HepG2 (cell line): Measurements from ENCODE around the gene ENPP7. TPM values are rescaled to one million over a fixed set of nuclear protein-coding genes. Genes with fewer than 3 reads are reported as not detected.

ENCODE experiments used
- ATAC-seq: fragments of 200-7000 bp; cut with Tn5 transposase; 3 replicates; pipeline ENCODE4 v1.9.1; 2020; ENCODE audit warnings: mild to moderate bottlenecking, moderate library complexity
- BruUV-seq: library from RNA; stranded (reverse); fragments of 400-500 nt; replicated peaks from 2 replicates; lab custom pipeline; 2021; lab: Mats Ljungman, UMichigan
- CTCF ChIA-PET: fragments of 300-600 bp; formaldehyde crosslinking; extraction: SDS; loops from one replicate; lab custom pipeline; 2021; ENCODE audit warnings: low total read pairs, inconsistent platforms, low intra/inter-chr PET ratio; lab: Yijun Ruan, JAX
- POLR2A ChIA-PET: fragments of 350-600 bp; sonication (Branson Sonifier 250); formaldehyde crosslinking; loops from one replicate; lab custom pipeline; 2020; ENCODE audit warnings: antibody characterized with exemption, inconsistent platforms; lab: Yijun Ruan, JAX
- DNase-seq: peaks from one replicate; pipeline ENCODE4 v3.0.0-alpha.2; 2015; ENCODE audit warnings: low spot score
- FAIRE-seq: peaks from 3 replicates; lab custom pipeline; 2011; peaks lifted over from hg19 to GRCh38; lab: Jason Lieb, UNC
- H2AFZ ChIP-seq: one replicate; pipeline ENCODE4 v1.6.1; 2011; ENCODE audit warnings: low read length, inconsistent platforms
- H3K27ac ChIP-seq: fragments of 300-600 bp; 3 replicates; pipeline ENCODE4 v1.8.0; 2011; ENCODE audit warnings: mixed run types, mild to moderate bottlenecking, mixed read lengths, low read length, inconsistent platforms; ENCODE audit not compliant: insufficient read depth; ENCODE audit errors: extremely low read length
- H3K27me3 ChIP-seq, 2 experiments: fragments of 200-600 bp in 1 of 2; 2 replicates in 1 of 2; 3 replicates in 1 of 2; pipeline versions ENCODE4 v1.6.0 to v1.8.0; 2011; ENCODE audit warnings: low read length in 2 of 2, mild to moderate bottlenecking in 2 of 2, moderate library complexity in 2 of 2, inconsistent platforms in 1 of 2; ENCODE audit not compliant: insufficient read depth in 2 of 2, control insufficient read depth in 1 of 2
- H3K36me3 ChIP-seq, 2 experiments: fragments of 200-600 bp in 1 of 2; replicated peaks in 1 of 2; 2 replicates in 1 of 2; 3 replicates in 1 of 2; pipeline versions ENCODE4 v1.5.1 to v1.8.0; 2011; ENCODE audit warnings: low read length in 2 of 2, inconsistent platforms in 1 of 2; ENCODE audit not compliant: insufficient read depth in 2 of 2, control insufficient read depth in 1 of 2
- H3K4me1 ChIP-seq: 2 replicates; pipeline ENCODE4 v1.5.1; 2012; ENCODE audit warnings: low read length, inconsistent platforms; ENCODE audit not compliant: insufficient read depth
- H3K4me2 ChIP-seq: 2 replicates; pipeline ENCODE4 v1.6.0; 2011; ENCODE audit warnings: low read depth, low read length, inconsistent platforms
- H3K4me3 ChIP-seq, 3 experiments: fragments of 200-600 bp in 1 of 3; sonication (generic), shearing (Covaris generic) in 1 of 3; replicated peaks in 1 of 3; 2 replicates each; pipeline ENCODE4 v1.5.1; 2011 to 2016; ENCODE audit warnings: low read length in 3 of 3, inconsistent platforms in 2 of 3, low read depth in 2 of 3, mild to moderate bottlenecking in 2 of 3, control low read depth in 1 of 3, mixed read lengths in 1 of 3; ENCODE audit not compliant: insufficient read depth in 1 of 3
- H3K79me2 ChIP-seq: one replicate; pipeline ENCODE4 v1.6.1; 2011; ENCODE audit warnings: low read length, inconsistent platforms; ENCODE audit not compliant: insufficient read depth
- H3K9ac ChIP-seq: 2 replicates; pipeline ENCODE4 v1.6.0; 2011; ENCODE audit warnings: mild to moderate bottlenecking, low read depth, low read length, inconsistent platforms; ENCODE audit not compliant: insufficient read depth
- H3K9me3 ChIP-seq: 2 replicates; pipeline ENCODE4 v1.5.1; 2012; ENCODE audit warnings: mild to moderate bottlenecking, low read length
- H4K20me1 ChIP-seq: 2 replicates; pipeline ENCODE4 v1.6.0; 2011; ENCODE audit warnings: inconsistent platforms, mild to moderate bottlenecking, low read length, moderate library complexity; ENCODE audit not compliant: insufficient read depth
- BHLHE40 ChIP-seq: IDR thresholded peaks from 2 replicates; pipeline ENCODE4 v1.6.1; 2011; ENCODE audit warnings: low read length, improper control_type of control experiment
- CBX5 ChIP-seq: sonication (generic); formaldehyde crosslinking; IDR thresholded peaks from 2 replicates; pipeline ENCODE4 v1.4.0; 2020; ENCODE audit warnings: missing genetic modification reagents, borderline replicate concordance
- CHD2 ChIP-seq: IDR thresholded peaks from 2 replicates; pipeline ENCODE4 v1.6.1; 2011; ENCODE audit warnings: low read depth, low read length, improper control_type of control experiment
- EZH2 ChIP-seq: conservative IDR thresholded peaks from 2 replicates; pipeline ENCODE4 v1.6.1; 2012; ENCODE audit warnings: mild to moderate bottlenecking, low read depth, low read length, moderate library complexity
- FOXO1 ChIP-seq: sonication (generic); formaldehyde crosslinking; IDR thresholded peaks from 2 replicates; pipeline ENCODE4 v1.4.0; 2020; ENCODE audit warnings: missing genetic modification reagents
- HMGXB3 ChIP-seq: sonication (generic); formaldehyde crosslinking; IDR thresholded peaks from 2 replicates; pipeline ENCODE4 v1.4.0; 2020; ENCODE audit warnings: missing genetic modification reagents, borderline replicate concordance
- JDP2 ChIP-seq: sonication (generic); formaldehyde crosslinking; IDR thresholded peaks from 2 replicates; pipeline ENCODE4 v1.8.1; 2022; ENCODE audit warnings: missing genetic modification reagents, borderline replicate concordance
- REPIN1 ChIP-seq: sonication (generic); formaldehyde crosslinking; IDR thresholded peaks from 2 replicates; pipeline ENCODE4 v1.8.0; 2022; ENCODE audit warnings: missing genetic modification reagents, low read depth, mild to moderate bottlenecking, borderline replicate concordance
- RFX5 ChIP-seq: IDR thresholded peaks from 2 replicates; pipeline ENCODE4 v1.6.1; 2011; ENCODE audit warnings: low read depth, low read length, improper control_type of control experiment
- ZIK1 ChIP-seq: sonication (generic); formaldehyde crosslinking; IDR thresholded peaks from 2 replicates; pipeline ENCODE4 v1.5.0; 2020; ENCODE audit warnings: mild to moderate bottlenecking, low read depth, missing genetic modification reagents, borderline replicate concordance
- ZNF292 ChIP-seq: sonication (generic); formaldehyde crosslinking; IDR thresholded peaks from 2 replicates; pipeline ENCODE4 v1.8.1; 2022; ENCODE audit warnings: mild to moderate bottlenecking, low read depth, missing genetic modification reagents, borderline replicate concordance
- ZNF569 ChIP-seq: sonication (generic); formaldehyde crosslinking; IDR thresholded peaks from 2 replicates; pipeline ENCODE4 v1.5.0; 2020; ENCODE audit warnings: mild to moderate bottlenecking, missing genetic modification reagents, moderate library complexity, borderline replicate concordance
- ZNF614 ChIP-seq: IDR thresholded peaks from 2 replicates; pipeline ENCODE4 v1.6.1; 2018; ENCODE audit warnings: missing biosample characterization, missing genetic modification reagents, inconsistent platforms, borderline replicate concordance
- ZNF766 ChIP-seq: sonication (generic); formaldehyde crosslinking; IDR thresholded peaks from 2 replicates; pipeline ENCODE4 v1.5.0; 2020; ENCODE audit warnings: missing genetic modification reagents, borderline replicate concordance
- WGBS: methylation state at CpG from one replicate; pipeline ENCODE4 v1.1.6; 2017; ENCODE audit warnings: low lambda C conversion rate; 5-methylcytosine and 5-hydroxymethylcytosine counted together
- in situ Hi-C: cut with HindIII; loops from 2 replicates; pipeline ENCODE4 v1.10.0; 2017; ENCODE audit warnings: low pct_unique_long_range_greater_than_20kb; ENCODE audit not compliant: extremely low pct_ligation_motif_present
- intact Hi-C: fragments of 100-400 bp; cut with micrococcal nuclease; formaldehyde crosslinking; loops from one replicate; pipeline ENCODE4 v1.10.0; 2022; ENCODE audit not compliant: unreplicated experiment
- polyA plus RNA-seq, 8 experiments: library from polyadenylated mRNA; depleted of rRNA in 3 of 8; stranded (reverse) in 7 of 8; unstranded in 1 of 8; fragments of >200 nt; fragmentation: Illumina TruSeq in 4 of 8; extraction: Trizol in 4 of 8; gene quantifications; 2 replicates each; pipeline versions ENCODE4 v1.2.1 to v1.2.3, GENCODE V29; 2011 to 2016; ENCODE audit warnings: low read depth in 4 of 8, missing spikeins in 1 of 8, mixed read lengths in 1 of 8; ENCODE audit not compliant: insufficient read depth in 1 of 8
- total RNA-seq, 5 experiments: library from RNA; depleted of rRNA; stranded (reverse); fragments of >200 nt; fragmentation: Illumina TruSeq; extraction: Trizol; gene quantifications; 2 replicates each; pipeline ENCODE4 v1.2.3, GENCODE V29; 2016; ENCODE audit warnings: low read depth in 1 of 5
- TF ChIP-seq, protein P1 (sequence below): sonication (generic); formaldehyde crosslinking; IDR thresholded peaks from 2 replicates; pipeline ENCODE4 v1.5.0; 2020; ENCODE audit warnings: mild to moderate bottlenecking, missing genetic modification reagents, borderline replicate concordance

The ENPP7 gene
- total and polyA plus RNA-seq, 2 of the 13 experiments (the other 11 are each of a cell fraction or from before 2014, with no cell fraction given): 1.1 to 2.2 TPM

- TF ChIP-seq CBX5 (CRISPR knock-in tag): no peak
- peak; percentile 79 for TF ChIP-seq CHD2
- no peak for TF ChIP-seq ZNF766
- no peak for TF ChIP-seq ZIK1
- TF ChIP-seq JDP2 (CRISPR knock-in tag): no peak
- TF ChIP-seq, all 625 proteins: peak for 2
Observed at GRCh38 chr17:79704691-79705090, 26.1 kb upstream of the ENPP7 start (continued).

GRCh38 chr17:79705674-79706073 is 25.1 kb upstream of the ENPP7 start:
- Histone ChIP-seq H3K4me1 (no peaks in the 10 kb centered on the region), H3K4me2 (no peak overlapping the region), H3K36me3 (no peaks in the 10 kb centered on the region), H3K79me2 (no peaks in the 10 kb centered on the region), H4K20me1 (no peaks in the 10 kb centered on the region), H2AFZ (no peak overlapping the region), H3K27me3 (peaks cover 13 to 56% of the 10 kb centered on the region in 2 experiments; a peak in 3 of 5 replicates), H3K4me3 (no peak overlapping the region), H3K9me3 (no peaks in the 10 kb centered on the region), H3K27ac (no peak overlapping the region), H3K9ac (no peak overlapping the region)
- BruUV-seq: no TSS peak
- intact Hi-C loops (no loop called here), in situ Hi-C loops (loop anchor here (10.0 kb wide), 1 partner anchor 301 kb away; no protein-coding TSS in a partner anchor)
- ATAC-seq (no peak), FAIRE-seq (no peak), DNase-seq (no peak)
- ChIA-PET CTCF (no interaction called here), POLR2A (no interaction called here)
- no peak for TF ChIP-seq ZNF614 (CRISPR knock-in tag)
- no peak for TF ChIP-seq ZNF569 (CRISPR knock-in tag)
- TF ChIP-seq, protein P1, sequence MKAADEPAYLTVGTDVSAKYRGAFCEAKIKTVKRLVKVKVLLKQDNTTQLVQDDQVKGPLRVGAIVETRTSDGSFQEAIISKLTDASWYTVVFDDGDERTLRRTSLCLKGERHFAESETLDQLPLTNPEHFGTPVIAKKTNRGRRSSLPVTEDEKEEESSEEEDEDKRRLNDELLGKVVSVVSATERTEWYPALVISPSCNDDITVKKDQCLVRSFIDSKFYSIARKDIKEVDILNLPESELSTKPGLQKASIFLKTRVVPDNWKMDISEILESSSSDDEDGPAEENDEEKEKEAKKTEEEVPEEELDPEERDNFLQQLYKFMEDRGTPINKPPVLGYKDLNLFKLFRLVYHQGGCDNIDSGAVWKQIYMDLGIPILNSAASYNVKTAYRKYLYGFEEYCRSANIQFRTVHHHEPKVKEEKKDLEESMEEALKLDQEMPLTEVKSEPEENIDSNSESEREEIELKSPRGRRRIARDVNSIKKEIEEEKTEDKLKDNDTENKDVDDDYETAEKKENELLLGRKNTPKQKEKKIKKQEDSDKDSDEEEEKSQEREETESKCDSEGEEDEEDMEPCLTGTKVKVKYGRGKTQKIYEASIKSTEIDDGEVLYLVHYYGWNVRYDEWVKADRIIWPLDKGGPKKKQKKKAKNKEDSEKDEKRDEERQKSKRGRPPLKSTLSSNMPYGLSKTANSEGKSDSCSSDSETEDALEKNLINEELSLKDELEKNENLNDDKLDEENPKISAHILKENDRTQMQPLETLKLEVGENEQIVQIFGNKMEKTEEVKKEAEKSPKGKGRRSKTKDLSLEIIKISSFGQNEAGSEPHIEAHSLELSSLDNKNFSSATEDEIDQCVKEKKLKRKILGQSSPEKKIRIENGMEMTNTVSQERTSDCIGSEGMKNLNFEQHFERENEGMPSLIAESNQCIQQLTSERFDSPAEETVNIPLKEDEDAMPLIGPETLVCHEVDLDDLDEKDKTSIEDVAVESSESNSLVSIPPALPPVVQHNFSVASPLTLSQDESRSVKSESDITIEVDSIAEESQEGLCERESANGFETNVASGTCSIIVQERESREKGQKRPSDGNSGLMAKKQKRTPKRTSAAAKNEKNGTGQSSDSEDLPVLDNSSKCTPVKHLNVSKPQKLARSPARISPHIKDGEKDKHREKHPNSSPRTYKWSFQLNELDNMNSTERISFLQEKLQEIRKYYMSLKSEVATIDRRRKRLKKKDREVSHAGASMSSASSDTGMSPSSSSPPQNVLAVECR: no peak
- no peak for TF ChIP-seq RFX5
- TF ChIP-seq ZNF292: no peak
- TF ChIP-seq EZH2: no peak
- no peak for TF ChIP-seq FOXO1
- TF ChIP-seq BHLHE40: no peak
- no peak for TF ChIP-seq HMGXB3 (CRISPR knock-in tag)
- TF ChIP-seq REPIN1 (CRISPR knock-in tag): no peak
- 34% methylated on average over 19 of the region's 20 CpGs for WGBS
